BE2C (cell line): Measurements from ENCODE around the gene TTC21B.

Source experiments
- DNase-seq: peaks from one replicate; pipeline ENCODE4 v3.0.0-alpha.2; 2020
- H3K27me3 ChIP-seq: fragments of 250-450 bp; sonication (Bioruptor Pico); 2 replicates; pipeline ENCODE4 v1.5.1; 2020; ENCODE audit warnings: mild to moderate bottlenecking
- H3K36me3 ChIP-seq: fragments of 250-450 bp; sonication (Bioruptor Pico); 2 replicates; pipeline ENCODE4 v1.5.1; 2020; ENCODE audit warnings: mild to moderate bottlenecking
- H3K4me1 ChIP-seq: fragments of 250-450 bp; sonication (Bioruptor Pico); 2 replicates; pipeline ENCODE4 v1.5.1; 2020
- H3K4me3 ChIP-seq: 2 replicates; pipeline ENCODE4 v1.5.1; 2011; ENCODE audit warnings: low read depth, low read length
- H3K9me3 ChIP-seq: fragments of 250-450 bp; sonication (Bioruptor Pico); 2 replicates; pipeline ENCODE4 v1.5.1; 2020
- TF ChIP-seq, protein P1 (sequence below): IDR thresholded peaks from 2 replicates; pipeline ENCODE4 v1.5.1; 2012; ENCODE audit warnings: mild to moderate bottlenecking, low read depth, low read length

Gene TTC21B

DNA sequence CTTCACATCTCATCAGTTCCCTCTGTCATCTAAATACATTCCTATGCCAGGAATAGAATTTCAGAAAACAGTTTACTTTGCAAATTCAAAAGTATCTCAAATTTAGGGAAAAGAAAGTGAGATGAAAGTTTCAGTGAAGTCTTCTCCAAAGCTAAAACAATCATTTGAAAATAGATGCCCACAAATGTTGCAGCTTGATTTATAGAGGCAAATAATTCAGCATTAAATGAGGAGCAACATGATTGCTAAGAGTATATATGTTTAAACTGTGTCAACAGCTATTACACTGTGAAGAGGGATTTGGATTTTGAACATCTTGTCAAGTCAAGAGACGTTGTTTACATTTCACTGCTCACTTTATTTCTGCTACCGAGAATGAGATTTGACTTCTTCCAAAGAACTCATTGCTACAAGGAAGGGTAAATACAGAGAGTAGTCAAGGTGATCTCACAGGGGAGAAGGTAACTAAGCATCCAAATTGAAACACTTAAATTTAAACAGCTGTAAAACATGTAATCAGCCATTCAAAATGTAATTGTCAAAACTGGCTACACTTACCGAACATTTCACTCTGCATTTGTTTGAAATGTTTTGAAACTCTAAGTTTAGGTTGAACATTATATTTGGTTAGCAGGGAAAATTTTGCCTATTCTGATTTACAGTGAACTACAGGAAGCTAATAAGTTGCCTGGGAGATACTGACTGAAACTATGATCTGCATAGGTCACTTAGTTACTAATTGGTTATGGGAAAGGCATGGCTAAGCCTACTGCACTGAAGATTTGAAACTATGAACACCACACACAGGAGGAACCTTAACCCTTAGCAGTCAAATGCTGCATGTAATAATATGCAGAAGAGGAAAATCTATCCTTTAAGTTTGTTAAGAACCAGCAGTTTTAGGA lies 126.3 kb downstream of the TTC21B start:
- H3K9me3 ChIP-seq = no peaks in the 10 kb centered on the region
- no peak overlapping the region for H3K4me3 ChIP-seq
- no peak for DNase-seq
- TF ChIP-seq, protein P1, sequence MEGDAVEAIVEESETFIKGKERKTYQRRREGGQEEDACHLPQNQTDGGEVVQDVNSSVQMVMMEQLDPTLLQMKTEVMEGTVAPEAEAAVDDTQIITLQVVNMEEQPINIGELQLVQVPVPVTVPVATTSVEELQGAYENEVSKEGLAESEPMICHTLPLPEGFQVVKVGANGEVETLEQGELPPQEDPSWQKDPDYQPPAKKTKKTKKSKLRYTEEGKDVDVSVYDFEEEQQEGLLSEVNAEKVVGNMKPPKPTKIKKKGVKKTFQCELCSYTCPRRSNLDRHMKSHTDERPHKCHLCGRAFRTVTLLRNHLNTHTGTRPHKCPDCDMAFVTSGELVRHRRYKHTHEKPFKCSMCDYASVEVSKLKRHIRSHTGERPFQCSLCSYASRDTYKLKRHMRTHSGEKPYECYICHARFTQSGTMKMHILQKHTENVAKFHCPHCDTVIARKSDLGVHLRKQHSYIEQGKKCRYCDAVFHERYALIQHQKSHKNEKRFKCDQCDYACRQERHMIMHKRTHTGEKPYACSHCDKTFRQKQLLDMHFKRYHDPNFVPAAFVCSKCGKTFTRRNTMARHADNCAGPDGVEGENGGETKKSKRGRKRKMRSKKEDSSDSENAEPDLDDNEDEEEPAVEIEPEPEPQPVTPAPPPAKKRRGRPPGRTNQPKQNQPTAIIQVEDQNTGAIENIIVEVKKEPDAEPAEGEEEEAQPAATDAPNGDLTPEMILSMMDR = no peak
- no peaks in the 10 kb centered on the region; the same call in 1 of the 2 replicates for H3K4me1 ChIP-seq
- H3K27me3 ChIP-seq = no peaks in the 10 kb centered on the region
- no peaks in the 10 kb centered on the region for H3K36me3 ChIP-seq

DNA sequence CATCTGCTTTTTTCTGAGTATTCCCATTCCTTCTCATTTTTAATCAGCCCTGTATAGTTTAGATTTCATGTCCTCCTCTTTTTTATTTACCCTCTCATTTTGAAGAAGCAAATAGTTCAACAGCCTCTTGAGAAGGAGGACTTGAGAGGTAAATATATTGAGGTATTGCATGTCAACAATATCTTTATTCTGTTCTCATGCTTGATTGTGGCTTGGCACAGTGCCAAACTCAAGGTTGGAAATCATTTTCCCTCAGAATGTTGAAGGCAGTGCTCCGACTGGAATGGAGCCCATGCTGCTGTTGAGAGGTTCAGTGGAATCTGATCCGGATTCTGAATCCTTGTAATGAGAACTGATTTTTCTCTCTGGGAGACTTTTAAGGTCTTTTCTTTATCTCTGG lies 128.5 kb downstream of the TTC21B start:
- Histone ChIP-seq H3K27me3 (no peaks in the 10 kb centered on the region), H3K36me3 (no peaks in the 10 kb centered on the region), H3K9me3 (no peaks in the 10 kb centered on the region), H3K4me3 (no peak overlapping the region), H3K4me1 (peaks cover 2% of the 10 kb centered on the region; the same call in 1 of the 2 replicates)
- TF ChIP-seq, protein P1 = no peak
- DNase-seq = peak; percentile 12
